Measurements from ENCODE around the gene SHROOM2.

- TF ChIP-seq, protein P1, sequence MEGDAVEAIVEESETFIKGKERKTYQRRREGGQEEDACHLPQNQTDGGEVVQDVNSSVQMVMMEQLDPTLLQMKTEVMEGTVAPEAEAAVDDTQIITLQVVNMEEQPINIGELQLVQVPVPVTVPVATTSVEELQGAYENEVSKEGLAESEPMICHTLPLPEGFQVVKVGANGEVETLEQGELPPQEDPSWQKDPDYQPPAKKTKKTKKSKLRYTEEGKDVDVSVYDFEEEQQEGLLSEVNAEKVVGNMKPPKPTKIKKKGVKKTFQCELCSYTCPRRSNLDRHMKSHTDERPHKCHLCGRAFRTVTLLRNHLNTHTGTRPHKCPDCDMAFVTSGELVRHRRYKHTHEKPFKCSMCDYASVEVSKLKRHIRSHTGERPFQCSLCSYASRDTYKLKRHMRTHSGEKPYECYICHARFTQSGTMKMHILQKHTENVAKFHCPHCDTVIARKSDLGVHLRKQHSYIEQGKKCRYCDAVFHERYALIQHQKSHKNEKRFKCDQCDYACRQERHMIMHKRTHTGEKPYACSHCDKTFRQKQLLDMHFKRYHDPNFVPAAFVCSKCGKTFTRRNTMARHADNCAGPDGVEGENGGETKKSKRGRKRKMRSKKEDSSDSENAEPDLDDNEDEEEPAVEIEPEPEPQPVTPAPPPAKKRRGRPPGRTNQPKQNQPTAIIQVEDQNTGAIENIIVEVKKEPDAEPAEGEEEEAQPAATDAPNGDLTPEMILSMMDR (conservative IDR thresholded peaks at IDR 0.05; ENCODE audit: low read depth, low read length) = no peak
- TF ChIP-seq POLR2A (IDR thresholded peaks at IDR 0.05; ENCODE audit: low read depth, low read length) = no peak
- TF ChIP-seq CEBPB (IDR thresholded peaks at IDR 0.05; ENCODE audit: low read depth, low read length) = no peak
- TF ChIP-seq RAD21 (IDR thresholded peaks at IDR 0.05; ENCODE audit: low read length) = no peak
- no peak for TF ChIP-seq MXI1 (IDR thresholded peaks at IDR 0.05; ENCODE audit: borderline replicate concordance, low read depth, low read length)
- TF ChIP-seq ELK1 (IDR thresholded peaks at IDR 0.05; ENCODE audit: borderline replicate concordance, low read depth, low read length) = no peak
- no peak for TF ChIP-seq MAZ (IDR thresholded peaks at IDR 0.05; ENCODE audit: borderline replicate concordance, low read depth, low read length)
- TF ChIP-seq SMC3 (IDR thresholded peaks at IDR 0.05; ENCODE audit: low read depth, low read length) = no peak
- TF ChIP-seq RFX5 (IDR thresholded peaks at IDR 0.05; ENCODE audit: low read depth, low read length) = no peak
These were observed 4.6 kb downstream of the SHROOM2 start for GRCh38 chrX:9790866-9791265.
